Hematopoietic multipotent progenitor cell (in vitro differentiated cells): ENCODE results near the gene COG6. TPM values are rescaled to one million over a fixed set of nuclear protein-coding genes. Genes with fewer than 3 reads are reported as not detected.

ENCODE experiments used
- DNase-seq, 3 donors: peaks; one replicate each; pipeline ENCODE4 v3.0.0-alpha.2; 2011 to 2015; ENCODE audit warnings: low read depth in 2 of 3, low spot score in 2 of 3
- total RNA-seq: library from RNA; depleted of rRNA; stranded (reverse); fragments of >200 nt; gene quantifications from one replicate; pipeline ENCODE4 v1.2.3, GENCODE V29; 2012

The COG6 gene
- total RNA-seq, result 12.1 TPM

DNA sequence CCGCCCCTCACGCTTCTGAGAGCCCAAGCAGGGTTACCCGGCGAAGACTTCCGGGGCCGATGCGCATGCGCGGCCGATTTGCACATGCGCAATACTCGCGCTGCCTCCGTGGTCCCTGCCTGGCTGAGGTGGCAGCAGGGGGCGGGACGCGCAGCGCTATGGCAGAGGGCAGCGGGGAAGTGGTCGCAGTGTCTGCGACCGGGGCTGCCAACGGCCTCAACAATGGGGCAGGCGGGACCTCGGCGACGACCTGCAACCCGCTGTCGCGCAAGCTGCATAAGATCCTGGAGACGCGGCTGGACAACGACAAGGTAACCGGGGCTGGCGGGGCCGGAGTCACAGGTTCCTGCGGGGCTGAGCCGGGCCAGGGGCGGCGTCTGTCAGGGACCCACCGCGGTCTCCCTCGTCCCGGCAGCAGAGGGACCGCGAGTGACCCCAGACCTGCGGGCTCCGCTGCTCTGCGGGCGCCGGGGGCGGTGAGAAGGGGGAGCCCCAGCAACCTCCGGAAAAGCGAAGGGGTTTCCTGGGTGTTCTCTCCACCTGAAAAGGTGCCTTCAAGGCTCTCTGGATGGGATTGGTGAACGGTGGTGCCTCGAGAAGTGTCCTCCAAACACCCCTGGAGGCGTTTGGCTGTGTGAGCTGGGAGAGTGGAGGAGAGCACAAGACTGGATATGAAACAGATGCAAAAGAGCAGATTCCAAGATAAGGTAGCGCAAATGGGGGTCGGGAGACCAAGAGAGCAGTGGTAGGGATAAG, at the start of gene COG6:
Gene COG6, plus strand, starts transcription at position 94 of the 756 bp plus-strand sequence. Its CDS starts 65 bp downstream, at position 159.
- DNase-seq, result peak; percentile 91 to 97 (median 94)

DNA sequence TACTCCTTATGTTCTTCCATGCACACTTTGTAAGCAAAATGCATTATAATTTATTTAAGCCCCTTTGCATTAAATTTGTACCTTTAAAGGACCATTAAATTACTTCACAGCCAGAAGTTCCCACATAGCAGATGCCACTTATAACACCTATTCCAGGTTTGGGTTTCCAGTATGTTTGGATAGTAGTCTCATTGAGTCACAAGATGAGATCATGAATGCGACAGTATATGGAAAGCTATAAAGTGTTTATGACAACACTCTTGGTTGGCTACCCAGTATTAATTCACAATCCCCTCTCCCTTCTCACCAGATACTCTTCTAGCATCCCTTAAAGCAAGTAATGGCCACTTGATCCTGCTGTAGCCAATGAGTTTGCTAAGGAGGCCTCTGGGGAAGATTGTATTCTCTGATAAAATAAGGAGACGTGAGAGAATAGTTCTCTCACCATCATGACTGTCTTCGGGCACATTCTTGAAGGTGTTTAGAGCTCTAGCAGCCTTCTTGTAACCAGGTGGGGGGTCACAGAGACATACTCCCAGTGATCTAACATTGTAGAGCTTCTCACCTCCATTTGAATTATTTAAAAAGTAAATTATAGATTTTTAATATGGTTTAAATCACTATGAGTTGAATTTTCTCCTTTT, 49.7 kb upstream of the COG6 start:
- no peak for DNase-seq

DNA sequence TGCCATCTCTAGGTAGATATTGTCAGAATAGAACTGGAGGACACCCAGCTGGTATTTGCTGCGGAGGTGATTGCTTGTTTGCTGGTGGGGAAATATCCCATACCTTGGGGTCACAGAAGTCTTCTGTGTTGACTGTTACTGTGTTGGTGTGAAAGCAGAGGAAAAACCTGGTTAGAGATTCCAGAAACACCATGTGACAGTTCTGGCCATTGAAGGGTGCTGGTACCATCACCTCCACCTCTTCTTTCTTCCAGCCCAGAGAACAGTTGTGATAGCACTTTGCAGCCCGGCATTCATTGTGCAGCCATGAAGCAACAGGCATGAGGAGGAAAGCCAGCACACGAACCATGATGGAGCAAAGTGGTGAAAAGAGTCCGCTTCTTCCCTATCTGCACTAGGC, 47.6 kb upstream of the COG6 start:
- no peak for DNase-seq

- peak; percentile 21 to 85 (median 65) for DNase-seq
These were observed 43.3 kb upstream of the COG6 start for GRCh38 chr13:39612023-39612637.

DNA sequence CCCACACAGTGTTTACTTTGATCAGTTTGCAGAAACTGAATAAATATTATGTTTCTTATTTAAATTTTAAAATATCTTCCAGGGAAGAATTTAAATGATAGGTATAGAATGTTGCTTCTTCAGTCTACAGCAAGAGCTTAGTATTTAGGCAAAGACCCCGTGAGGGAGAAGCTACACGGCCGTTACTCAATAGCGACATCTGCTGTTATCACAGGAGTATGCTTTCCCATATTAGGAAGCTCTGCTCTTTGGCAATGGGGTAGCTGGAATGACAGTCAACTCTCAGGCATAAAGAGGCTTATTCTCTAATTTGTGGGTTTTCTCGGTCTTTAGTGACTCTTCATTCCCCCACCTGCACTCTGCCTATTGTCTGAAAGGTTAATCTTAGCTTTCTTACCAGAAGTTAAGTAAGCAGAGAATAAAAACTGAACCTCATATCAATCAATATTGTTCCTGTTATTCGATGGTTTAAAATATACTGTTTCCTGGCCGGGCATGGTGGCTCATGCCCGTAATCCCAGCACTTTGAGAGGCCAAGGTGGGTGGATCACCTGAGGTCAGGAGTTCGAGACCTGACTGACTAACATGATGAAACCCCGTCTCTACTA, 39.3 kb upstream of the COG6 start:
- DNase-seq, result peak in 2 of 3 donors; percentile 63 to 82

DNA sequence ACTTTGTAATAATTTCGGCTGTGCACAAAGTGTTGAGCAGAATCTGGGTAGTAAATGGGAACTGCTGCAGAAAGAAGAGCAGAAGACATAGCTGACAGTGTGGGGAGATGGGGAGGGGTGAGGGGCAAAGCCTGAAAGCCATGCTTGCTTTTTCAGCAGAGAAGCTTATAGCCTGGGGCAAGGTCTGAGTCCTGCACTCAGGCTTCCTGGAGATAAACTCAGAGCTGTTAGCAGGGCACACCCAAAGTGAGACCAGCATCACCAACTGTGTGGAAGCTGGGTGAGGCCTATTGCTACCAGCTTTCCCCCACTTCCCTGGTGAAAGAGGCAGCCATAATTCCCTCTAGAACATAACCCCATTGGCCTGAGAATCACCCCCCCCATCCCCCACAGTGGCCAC, 36.9 kb upstream of the COG6 start:
- DNase-seq, result no peak

DNA sequence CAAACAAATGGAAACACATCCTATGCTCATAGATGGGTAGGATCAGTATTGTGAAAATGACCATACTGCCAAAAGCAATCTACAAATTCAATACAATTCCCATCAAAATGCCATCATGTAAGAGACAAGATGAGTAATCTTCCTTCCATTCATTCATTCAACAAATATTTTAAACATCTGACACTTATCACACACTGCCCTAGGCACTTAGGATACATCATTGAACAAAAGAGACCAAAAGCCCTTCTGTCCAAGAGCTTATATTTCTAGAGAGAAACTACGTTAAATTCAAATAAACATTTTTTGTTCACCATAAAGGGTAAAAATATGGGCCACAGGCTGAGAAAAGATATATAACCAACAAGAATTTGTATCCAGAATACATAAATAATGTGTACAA, 32.0 kb upstream of the COG6 start:
- DNase-seq, result no peak

- no peak for DNase-seq
These were observed 24.2 kb upstream of the COG6 start for GRCh38 chr13:39631307-39631706.

DNA sequence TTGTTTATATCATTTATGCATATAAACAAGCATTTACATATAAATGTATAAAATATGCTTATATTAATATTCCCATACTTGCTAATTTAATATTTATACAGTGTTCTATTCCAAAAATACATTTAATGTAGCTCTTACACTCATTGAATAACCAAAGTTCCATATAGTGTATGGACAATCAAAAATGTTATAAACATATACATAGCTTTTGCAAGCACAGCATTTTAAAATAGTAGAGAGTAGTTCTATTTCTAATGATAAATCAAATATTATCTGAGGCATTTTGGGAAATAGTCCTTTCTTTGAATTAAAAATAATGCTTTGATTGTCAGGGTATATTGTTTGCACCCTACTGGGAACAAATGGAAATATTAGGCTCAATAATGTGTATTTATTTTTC, 22.5 kb upstream of the COG6 start:
- no peak for DNase-seq

DNA sequence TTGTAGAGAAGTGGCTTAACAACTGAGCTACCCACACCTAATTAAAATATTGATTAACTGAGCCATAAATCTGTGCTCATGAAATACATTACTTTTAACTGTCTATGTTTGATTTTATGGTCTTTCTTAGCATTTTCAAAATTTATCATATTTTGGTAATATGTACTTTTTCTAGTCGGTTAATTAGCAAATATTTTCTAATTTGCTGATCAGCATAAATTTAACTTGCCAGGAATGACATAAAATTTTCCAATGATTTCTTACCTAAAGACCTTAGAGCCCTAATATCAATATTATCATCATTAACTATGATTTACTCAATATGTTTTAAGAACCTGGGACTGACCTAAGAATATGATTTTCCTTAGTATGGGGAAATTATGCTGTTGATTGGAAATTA, 19.9 kb upstream of the COG6 start:
- DNase-seq, result no peak

- DNase-seq, result no peak
These were observed 17.6 kb upstream of the COG6 start for GRCh38 chr13:39637890-39638289.

DNA sequence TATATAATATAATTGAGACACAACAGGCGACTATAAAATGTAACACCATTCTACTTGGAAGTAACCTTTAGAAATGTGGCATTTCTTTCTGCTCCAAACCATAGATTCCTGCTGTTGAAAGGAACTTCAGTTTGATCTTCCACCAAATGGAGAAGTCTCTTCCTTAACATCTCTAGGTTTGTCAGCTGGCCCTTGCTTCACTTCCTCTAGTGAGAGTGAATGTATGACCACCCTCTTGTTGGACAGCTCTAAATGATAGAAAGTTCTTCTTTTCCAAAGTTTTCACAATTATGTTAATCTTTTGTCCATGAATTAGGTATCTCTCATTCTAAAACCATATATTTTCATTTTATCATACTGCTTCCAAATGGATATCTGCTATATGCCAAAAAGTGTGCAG, 13.8 kb upstream of the COG6 start:
- no peak for DNase-seq

DNA sequence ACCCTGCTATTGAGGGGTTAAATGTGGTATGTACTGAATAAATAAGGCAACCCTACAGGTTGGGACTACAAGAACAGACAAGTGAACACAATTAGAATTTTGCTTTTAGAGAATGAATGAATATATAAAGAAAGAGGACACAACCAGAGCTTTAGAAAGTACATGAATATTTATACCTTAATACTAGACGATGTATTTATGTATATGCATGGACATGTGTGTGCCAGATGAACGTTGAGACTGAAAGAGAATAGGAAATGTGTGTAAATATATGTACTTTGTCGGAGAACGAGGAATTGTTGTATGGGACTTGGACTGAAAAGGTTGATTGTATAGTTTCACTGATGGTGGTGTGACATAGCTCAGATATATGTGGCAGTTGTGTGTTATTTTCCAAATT, 9.3 kb upstream of the COG6 start:
- no peak for DNase-seq

DNA sequence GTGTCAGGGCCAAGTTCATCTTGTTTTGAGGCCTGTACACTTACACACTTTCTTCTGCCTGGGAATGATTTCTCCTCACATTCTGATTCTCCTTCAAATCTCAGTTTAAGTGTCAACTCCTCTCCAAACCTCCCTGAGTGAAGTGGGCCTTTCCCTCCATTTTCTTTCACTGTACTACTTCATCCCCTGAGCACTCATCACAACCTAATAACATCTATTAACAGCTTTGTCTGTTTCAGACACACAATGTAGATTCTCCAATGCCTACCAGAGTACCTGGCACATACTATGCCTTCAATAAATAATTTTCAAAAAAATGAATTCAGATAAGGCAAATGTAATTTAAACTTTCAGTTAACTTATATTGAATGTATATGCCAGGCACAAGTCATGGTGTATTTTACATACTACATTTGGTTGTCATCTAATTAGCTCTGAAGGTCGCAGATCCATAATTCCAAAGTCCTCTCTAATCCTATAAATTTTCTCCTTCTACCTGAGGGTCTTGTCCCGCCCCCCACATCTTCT, 357 bp upstream of the COG6 start:
- no peak for DNase-seq

DNA sequence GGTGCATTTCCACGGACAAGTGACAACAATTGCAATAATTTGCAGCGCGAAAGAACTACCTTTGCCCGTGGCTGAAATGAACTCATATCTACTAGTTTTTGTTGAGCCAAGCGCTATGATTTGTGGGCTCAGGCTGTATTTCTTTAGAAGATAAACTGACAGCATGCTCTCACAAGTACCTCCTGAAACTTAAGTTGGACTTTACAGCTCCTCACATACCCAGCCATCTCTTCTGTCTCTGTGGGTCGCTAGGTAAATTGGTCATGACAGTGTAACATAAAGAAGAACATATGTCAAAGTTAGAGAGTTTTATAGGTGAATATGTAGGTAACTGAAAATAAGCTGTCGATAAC, 839 bp downstream of the COG6 start:
- no peak for DNase-seq

- DNase-seq, result no peak
These were observed 8.0 kb downstream of the COG6 start for GRCh38 chr13:39663508-39663907.

- no peak for DNase-seq
These were observed 8.5 kb downstream of the COG6 start for GRCh38 chr13:39663958-39664357.

DNA sequence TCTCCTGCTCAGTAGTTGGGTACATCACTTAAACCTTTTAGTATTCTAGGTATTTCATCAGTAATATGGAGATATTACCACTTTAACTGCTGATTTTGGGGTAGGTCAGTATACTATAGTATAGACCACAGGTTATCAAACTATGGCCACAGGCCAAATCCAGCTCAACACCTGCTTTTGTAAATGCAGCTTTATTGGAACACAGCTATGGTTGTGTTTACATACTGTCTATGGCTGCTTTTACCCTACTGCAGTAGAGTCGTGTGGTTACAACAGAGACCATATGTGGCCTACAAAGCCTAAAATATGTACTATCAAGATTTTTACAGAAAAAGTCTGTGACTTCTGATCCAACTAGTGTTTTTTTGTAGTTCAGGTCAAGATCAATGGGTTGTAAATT, 10.3 kb downstream of the COG6 start:
- no peak for DNase-seq

DNA sequence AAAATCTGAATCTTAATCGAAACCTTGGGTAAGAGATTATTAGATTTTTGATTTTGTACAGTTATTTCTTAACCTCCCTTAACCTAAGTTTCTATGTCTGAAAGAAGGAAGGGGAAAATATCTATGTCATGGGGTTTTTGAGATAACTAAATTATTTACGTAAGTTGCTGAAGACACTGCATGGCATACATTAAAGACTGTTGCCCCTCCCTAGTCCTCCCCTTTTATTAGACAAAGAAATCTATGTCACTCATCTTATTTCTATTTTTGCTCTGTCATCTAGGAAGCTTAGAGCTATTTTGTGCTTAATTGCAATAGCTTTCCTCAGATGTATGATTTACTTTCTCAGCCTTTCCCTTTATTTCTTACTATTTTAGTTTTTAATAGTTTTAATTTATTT, 15.0 kb downstream of the COG6 start:
- no peak for DNase-seq

DNA sequence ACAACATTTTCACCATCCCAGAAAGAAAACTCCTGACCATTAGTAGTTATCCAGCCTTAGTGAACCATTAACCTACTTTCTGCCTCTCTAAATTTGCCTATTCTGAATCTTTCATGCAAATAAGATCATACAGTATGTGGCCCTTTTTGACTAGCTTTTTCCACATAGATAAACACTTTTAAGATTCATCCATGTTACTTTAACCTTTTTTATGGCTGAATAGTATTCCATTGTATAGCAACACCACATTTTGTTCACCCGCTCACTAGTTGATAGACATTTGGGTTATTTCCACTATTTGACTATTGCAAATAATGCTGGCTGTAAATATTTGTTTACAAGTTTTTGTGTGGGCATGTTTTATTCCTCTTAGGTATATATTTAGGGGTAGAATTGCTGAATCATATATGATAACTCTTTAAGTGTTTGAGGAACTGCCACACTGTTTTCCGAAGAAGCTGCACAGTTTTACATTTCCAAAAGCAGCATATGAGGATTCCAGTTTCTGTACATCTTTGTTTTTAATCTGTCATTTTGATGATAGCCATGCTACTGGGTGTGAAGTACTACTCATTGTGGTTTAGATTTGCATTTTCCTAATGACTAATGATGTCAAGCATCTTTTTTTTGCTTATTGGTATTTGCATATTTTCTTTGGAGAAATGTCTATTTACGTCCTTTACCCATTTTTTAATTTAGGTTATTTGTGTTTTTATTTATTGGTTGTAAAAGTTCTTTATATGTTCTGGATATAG, 17.1 kb downstream of the COG6 start:
- DNase-seq, result no peak

GRCh38 chr13:39675904-39676303, 20.4 kb downstream of the COG6 start:
- DNase-seq, result no peak
